Stimulated activated CD8-positive, alpha-beta memory T cell treated with anti-CD3 and anti-CD28 coated beads, Interleukin-4, amount 100 ng/mL, for 48 hours (primary cell): ENCODE data around the gene SNRPE.

ENCODE experiments used
- DNase-seq: peaks from one replicate; pipeline ENCODE4 v3.0.0-alpha.2; 2020

The SNRPE gene

GRCh38 chr1:203888807-203889251, 27.4 kb downstream of the SNRPE start:
- DNase-seq: no peak

GRCh38 chr1:203891950-203892349, 30.6 kb downstream of the SNRPE start:
- DNase-seq: no peak

GRCh38 chr1:203898458-203899352, 37.3 kb downstream of the SNRPE start:
- no peak for DNase-seq

- DNase-seq: no peak
Measured at GRCh38 chr1:203899353-203899716, 37.9 kb downstream of the SNRPE start.

GRCh38 chr1:203899869-203900714, 38.7 kb downstream of the SNRPE start:
- DNase-seq: no peak

GRCh38 chr1:203901581-203901980, 40.2 kb downstream of the SNRPE start:
- DNase-seq: no peak

GRCh38 chr1:203905275-203905674, 43.9 kb downstream of the SNRPE start:
- no peak for DNase-seq

GRCh38 chr1:203906932-203907331, 45.5 kb downstream of the SNRPE start:
- DNase-seq: no peak

- DNase-seq: no peak
Measured at GRCh38 chr1:203907901-203908300, 46.5 kb downstream of the SNRPE start.

- no peak for DNase-seq
Measured at GRCh38 chr1:203911806-203912205, 50.4 kb downstream of the SNRPE start.

- no peak for DNase-seq
Measured at GRCh38 chr1:203913073-203913521, 51.7 kb downstream of the SNRPE start.

- DNase-seq: no peak
Measured at GRCh38 chr1:203914292-203914691, 52.9 kb downstream of the SNRPE start.

- no peak for DNase-seq
Measured at GRCh38 chr1:203915811-203916210, 54.4 kb downstream of the SNRPE start.

GRCh38 chr1:203916756-203917155, 55.4 kb downstream of the SNRPE start:
- DNase-seq: no peak
